HepG2 (cell line): Measurements from ENCODE around the gene USP30. TPM values are rescaled to one million over a fixed set of nuclear protein-coding genes. Genes with fewer than 3 reads are reported as not detected.

ENCODE experiments used
- ISL2 ChIP-seq: sonication (generic); formaldehyde crosslinking; IDR thresholded peaks from 2 replicates; pipeline ENCODE4 v1.5.0; 2020; ENCODE audit warnings: missing genetic modification reagents
- KLF11 ChIP-seq: IDR thresholded peaks from 2 replicates; pipeline ENCODE4 v1.6.1; 2016; ENCODE audit warnings: missing compliant biosample characterization
- MAFF ChIP-seq: IDR thresholded peaks from 2 replicates; pipeline ENCODE4 v1.6.1; 2011; ENCODE audit warnings: low read depth, low read length, improper control_type of control experiment
- PHF8 ChIP-seq: sonication (generic); formaldehyde crosslinking; IDR thresholded peaks from 2 replicates; pipeline ENCODE4 v1.5.0; 2020; ENCODE audit warnings: missing genetic modification reagents
- SIN3A ChIP-seq: IDR thresholded peaks from 2 replicates; pipeline ENCODE4 v1.6.1; 2011; ENCODE audit warnings: low read depth, mild to moderate bottlenecking, control low read depth, low read length, borderline replicate concordance
- ZMAT3 ChIP-seq: sonication (generic); formaldehyde crosslinking; conservative IDR thresholded peaks from 2 replicates; pipeline ENCODE4 v1.7.0; 2021; ENCODE audit warnings: missing genetic modification reagents
- ZNF672 ChIP-seq: sonication (generic); formaldehyde crosslinking; IDR thresholded peaks from 2 replicates; pipeline ENCODE4 v1.8.1; 2022; ENCODE audit warnings: missing genetic modification reagents
- ZNF83 ChIP-seq: sonication (generic); formaldehyde crosslinking; IDR thresholded peaks from 2 replicates; pipeline ENCODE4 v1.4.0; 2020; ENCODE audit warnings: missing genetic modification reagents, mild to moderate bottlenecking, borderline replicate concordance
- polyA plus RNA-seq, 8 experiments: library from polyadenylated mRNA; depleted of rRNA in 3 of 8; stranded (reverse) in 7 of 8; unstranded in 1 of 8; fragments of >200 nt; fragmentation: Illumina TruSeq in 4 of 8; extraction: Trizol in 4 of 8; gene quantifications; 2 replicates each; pipeline versions ENCODE4 v1.2.1 to v1.2.3, GENCODE V29; 2011 to 2016; ENCODE audit warnings: low read depth in 4 of 8, missing spikeins in 1 of 8, mixed read lengths in 1 of 8; ENCODE audit not compliant: insufficient read depth in 1 of 8
- total RNA-seq, 5 experiments: library from RNA; depleted of rRNA; stranded (reverse); fragments of >200 nt; fragmentation: Illumina TruSeq; extraction: Trizol; gene quantifications; 2 replicates each; pipeline ENCODE4 v1.2.3, GENCODE V29; 2016; ENCODE audit warnings: low read depth in 1 of 5
- TF ChIP-seq, protein P1 (sequence below): sonication (generic); formaldehyde crosslinking; IDR thresholded peaks from 2 replicates; pipeline ENCODE4 v1.4.0; 2020; ENCODE audit warnings: mild to moderate bottlenecking, missing genetic modification reagents
- TF ChIP-seq, protein P2 (sequence below): sonication (generic); formaldehyde crosslinking; IDR thresholded peaks from 2 replicates; pipeline ENCODE4 v1.4.0; 2020; ENCODE audit warnings: missing genetic modification reagents
- TF ChIP-seq, protein P3 (sequence below): sonication (generic); formaldehyde crosslinking; IDR thresholded peaks from 2 replicates; pipeline ENCODE4 v1.4.0; 2020; ENCODE audit warnings: missing genetic modification reagents, borderline replicate concordance
- TF ChIP-seq, protein P4 (sequence below): sonication (generic); IDR thresholded peaks from 2 replicates; pipeline ENCODE4 v1.6.1; 2016; ENCODE audit warnings: low read depth, borderline replicate concordance
- TF ChIP-seq, protein P5 (sequence below): sonication (generic); formaldehyde crosslinking; IDR thresholded peaks from 2 replicates; pipeline ENCODE4 v1.9.0; 2021; ENCODE audit warnings: mild to moderate bottlenecking, missing genetic modification reagents
- TF ChIP-seq, protein P6 (sequence below): sonication (generic); formaldehyde crosslinking; IDR thresholded peaks from 2 replicates; pipeline ENCODE4 v1.8.0; 2022; ENCODE audit warnings: mild to moderate bottlenecking, missing genetic modification reagents; ENCODE audit not compliant: insufficient replicate concordance

The USP30 gene
- total and polyA plus RNA-seq, 2 of the 13 experiments (the other 11 are each of a cell fraction or from before 2014, with no cell fraction given): 11.2 to 20.8 TPM

DNA sequence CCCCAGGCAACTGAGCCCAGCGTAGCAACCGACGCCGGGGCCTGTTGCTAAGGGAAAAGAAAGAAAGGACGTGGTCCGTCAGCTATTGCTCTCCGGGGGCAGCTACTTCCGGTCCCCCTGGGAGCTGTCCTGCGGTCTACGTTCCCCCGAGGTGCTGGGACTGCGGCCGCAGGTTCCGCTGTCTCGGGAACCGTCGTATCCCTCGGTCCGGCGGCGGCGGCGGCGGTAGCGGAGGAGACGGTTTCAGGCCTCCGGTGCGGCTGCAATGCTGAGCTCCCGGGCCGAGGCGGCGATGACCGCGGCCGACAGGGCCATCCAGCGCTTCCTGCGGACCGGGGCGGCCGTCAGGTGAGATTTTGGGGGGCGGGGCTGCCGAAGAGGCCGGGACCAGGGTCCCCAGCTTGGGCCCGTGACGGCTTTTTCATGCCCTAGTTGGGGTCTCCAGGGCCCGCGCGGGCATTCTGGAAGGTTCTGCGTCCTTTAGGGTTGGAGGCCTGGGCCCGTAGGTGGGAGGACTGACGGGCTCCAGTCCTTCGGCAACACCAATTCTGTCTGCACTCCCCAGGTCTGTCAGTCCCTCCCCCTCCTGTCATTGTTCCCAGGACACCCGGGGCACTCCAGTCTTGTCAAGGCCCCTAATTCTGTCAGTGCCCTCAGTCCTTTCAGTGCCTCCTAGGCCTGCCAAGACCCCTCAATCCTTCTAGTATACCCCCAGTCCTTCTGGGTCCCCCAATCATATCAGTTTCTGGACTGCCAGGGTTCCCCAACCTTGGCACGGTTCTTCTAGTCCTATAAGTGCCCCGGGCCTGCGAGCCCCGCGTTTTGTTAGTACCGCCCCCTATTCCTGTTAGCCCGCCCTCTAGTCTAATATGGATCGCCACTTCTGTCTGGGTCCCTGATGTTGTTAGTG, at the start of gene USP30 (continued):
- TF ChIP-seq ISL2 (CRISPR knock-in tag) (peak; percentile 87), ZMAT3 (CRISPR knock-in tag) (0 out of 2 replicates have a peak, but pooled peaks have one; percentile 32), PHF8 (CRISPR knock-in tag) (peak; percentile 95), KLF11 (CRISPR knock-in tag) (peak; percentile 88; the same call in 1 of the 2 replicates), SIN3A (peak; percentile 98), ZNF83 (CRISPR knock-in tag) (peak; percentile 59; the same call in 1 of the 2 replicates), ZNF672 (no peak), MAFF (no peak)
- TF ChIP-seq, protein P1, sequence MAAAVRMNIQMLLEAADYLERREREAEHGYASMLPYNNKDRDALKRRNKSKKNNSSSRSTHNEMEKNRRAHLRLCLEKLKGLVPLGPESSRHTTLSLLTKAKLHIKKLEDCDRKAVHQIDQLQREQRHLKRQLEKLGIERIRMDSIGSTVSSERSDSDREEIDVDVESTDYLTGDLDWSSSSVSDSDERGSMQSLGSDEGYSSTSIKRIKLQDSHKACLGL (CRISPR knock-in tag): no peak; the same call in 1 of the 2 replicates
- TF ChIP-seq, protein P2, sequence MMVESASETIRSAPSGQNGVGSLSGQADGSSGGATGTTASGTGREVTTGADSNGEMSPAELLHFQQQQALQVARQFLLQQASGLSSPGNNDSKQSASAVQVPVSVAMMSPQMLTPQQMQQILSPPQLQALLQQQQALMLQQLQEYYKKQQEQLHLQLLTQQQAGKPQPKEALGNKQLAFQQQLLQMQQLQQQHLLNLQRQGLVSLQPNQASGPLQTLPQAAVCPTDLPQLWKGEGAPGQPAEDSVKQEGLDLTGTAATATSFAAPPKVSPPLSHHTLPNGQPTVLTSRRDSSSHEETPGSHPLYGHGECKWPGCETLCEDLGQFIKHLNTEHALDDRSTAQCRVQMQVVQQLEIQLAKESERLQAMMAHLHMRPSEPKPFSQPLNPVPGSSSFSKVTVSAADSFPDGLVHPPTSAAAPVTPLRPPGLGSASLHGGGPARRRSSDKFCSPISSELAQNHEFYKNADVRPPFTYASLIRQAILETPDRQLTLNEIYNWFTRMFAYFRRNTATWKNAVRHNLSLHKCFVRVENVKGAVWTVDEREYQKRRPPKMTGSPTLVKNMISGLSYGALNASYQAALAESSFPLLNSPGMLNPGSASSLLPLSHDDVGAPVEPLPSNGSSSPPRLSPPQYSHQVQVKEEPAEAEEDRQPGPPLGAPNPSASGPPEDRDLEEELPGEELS (CRISPR knock-in tag): peak; percentile 63
- TF ChIP-seq, protein P3, sequence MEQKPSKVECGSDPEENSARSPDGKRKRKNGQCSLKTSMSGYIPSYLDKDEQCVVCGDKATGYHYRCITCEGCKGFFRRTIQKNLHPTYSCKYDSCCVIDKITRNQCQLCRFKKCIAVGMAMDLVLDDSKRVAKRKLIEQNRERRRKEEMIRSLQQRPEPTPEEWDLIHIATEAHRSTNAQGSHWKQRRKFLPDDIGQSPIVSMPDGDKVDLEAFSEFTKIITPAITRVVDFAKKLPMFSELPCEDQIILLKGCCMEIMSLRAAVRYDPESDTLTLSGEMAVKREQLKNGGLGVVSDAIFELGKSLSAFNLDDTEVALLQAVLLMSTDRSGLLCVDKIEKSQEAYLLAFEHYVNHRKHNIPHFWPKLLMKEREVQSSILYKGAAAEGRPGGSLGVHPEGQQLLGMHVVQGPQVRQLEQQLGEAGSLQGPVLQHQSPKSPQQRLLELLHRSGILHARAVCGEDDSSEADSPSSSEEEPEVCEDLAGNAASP (CRISPR knock-in tag): peak; percentile 77; the same call in 1 of the 2 replicates
- TF ChIP-seq, protein P4, sequence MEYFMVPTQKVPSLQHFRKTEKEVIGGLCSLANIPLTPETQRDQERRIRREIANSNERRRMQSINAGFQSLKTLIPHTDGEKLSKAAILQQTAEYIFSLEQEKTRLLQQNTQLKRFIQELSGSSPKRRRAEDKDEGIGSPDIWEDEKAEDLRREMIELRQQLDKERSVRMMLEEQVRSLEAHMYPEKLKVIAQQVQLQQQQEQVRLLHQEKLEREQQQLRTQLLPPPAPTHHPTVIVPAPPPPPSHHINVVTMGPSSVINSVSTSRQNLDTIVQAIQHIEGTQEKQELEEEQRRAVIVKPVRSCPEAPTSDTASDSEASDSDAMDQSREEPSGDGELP: peak; percentile 71; the same call in 1 of the 2 replicates
- TF ChIP-seq, protein P5, sequence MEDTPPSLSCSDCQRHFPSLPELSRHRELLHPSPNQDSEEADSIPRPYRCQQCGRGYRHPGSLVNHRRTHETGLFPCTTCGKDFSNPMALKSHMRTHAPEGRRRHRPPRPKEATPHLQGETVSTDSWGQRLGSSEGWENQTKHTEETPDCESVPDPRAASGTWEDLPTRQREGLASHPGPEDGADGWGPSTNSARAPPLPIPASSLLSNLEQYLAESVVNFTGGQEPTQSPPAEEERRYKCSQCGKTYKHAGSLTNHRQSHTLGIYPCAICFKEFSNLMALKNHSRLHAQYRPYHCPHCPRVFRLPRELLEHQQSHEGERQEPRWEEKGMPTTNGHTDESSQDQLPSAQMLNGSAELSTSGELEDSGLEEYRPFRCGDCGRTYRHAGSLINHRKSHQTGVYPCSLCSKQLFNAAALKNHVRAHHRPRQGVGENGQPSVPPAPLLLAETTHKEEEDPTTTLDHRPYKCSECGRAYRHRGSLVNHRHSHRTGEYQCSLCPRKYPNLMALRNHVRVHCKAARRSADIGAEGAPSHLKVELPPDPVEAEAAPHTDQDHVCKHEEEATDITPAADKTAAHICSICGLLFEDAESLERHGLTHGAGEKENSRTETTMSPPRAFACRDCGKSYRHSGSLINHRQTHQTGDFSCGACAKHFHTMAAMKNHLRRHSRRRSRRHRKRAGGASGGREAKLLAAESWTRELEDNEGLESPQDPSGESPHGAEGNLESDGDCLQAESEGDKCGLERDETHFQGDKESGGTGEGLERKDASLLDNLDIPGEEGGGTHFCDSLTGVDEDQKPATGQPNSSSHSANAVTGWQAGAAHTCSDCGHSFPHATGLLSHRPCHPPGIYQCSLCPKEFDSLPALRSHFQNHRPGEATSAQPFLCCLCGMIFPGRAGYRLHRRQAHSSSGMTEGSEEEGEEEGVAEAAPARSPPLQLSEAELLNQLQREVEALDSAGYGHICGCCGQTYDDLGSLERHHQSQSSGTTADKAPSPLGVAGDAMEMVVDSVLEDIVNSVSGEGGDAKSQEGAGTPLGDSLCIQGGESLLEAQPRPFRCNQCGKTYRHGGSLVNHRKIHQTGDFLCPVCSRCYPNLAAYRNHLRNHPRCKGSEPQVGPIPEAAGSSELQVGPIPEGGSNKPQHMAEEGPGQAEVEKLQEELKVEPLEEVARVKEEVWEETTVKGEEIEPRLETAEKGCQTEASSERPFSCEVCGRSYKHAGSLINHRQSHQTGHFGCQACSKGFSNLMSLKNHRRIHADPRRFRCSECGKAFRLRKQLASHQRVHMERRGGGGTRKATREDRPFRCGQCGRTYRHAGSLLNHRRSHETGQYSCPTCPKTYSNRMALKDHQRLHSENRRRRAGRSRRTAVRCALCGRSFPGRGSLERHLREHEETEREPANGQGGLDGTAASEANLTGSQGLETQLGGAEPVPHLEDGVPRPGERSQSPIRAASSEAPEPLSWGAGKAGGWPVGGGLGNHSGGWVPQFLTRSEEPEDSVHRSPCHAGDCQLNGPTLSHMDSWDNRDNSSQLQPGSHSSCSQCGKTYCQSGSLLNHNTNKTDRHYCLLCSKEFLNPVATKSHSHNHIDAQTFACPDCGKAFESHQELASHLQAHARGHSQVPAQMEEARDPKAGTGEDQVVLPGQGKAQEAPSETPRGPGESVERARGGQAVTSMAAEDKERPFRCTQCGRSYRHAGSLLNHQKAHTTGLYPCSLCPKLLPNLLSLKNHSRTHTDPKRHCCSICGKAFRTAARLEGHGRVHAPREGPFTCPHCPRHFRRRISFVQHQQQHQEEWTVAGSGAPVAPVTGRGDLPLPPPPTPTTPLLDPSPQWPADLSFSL (CRISPR knock-in tag): no peak
- TF ChIP-seq, protein P6, sequence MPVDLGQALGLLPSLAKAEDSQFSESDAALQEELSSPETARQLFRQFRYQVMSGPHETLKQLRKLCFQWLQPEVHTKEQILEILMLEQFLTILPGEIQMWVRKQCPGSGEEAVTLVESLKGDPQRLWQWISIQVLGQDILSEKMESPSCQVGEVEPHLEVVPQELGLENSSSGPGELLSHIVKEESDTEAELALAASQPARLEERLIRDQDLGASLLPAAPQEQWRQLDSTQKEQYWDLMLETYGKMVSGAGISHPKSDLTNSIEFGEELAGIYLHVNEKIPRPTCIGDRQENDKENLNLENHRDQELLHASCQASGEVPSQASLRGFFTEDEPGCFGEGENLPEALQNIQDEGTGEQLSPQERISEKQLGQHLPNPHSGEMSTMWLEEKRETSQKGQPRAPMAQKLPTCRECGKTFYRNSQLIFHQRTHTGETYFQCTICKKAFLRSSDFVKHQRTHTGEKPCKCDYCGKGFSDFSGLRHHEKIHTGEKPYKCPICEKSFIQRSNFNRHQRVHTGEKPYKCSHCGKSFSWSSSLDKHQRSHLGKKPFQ (CRISPR knock-in tag): peak; percentile 41
